Measurements from ENCODE around the gene DKK1.
"Not testable (repeated sequence)": the region's sequence is repeated elsewhere in the genome, so short reads cannot be mapped to it uniquely, and the experiment has no call there.

DKK1 gene

GRCh38 chr10:52318136-52318701, 4.1 kb downstream of the DKK1 start:
- no peak for DNase-seq

GRCh38 chr10:52318822-52319464, 4.9 kb downstream of the DKK1 start:
- DNase-seq = no peak

- DNase-seq = no peak
Measured at GRCh38 chr10:52319926-52320325, 5.8 kb downstream of the DKK1 start.

GRCh38 chr10:52322323-52322722, 8.2 kb downstream of the DKK1 start:
- DNase-seq = no peak

GRCh38 chr10:52322936-52323335, 8.9 kb downstream of the DKK1 start:
- DNase-seq = no peak

GRCh38 chr10:52326382-52326781, 12.3 kb downstream of the DKK1 start:
- no peak for DNase-seq

- DNase-seq = no peak
Measured at GRCh38 chr10:52331638-52332364, 17.7 kb downstream of the DKK1 start.

GRCh38 chr10:52332815-52333214, 18.7 kb downstream of the DKK1 start:
- DNase-seq = no peak

- DNase-seq = no peak
Measured at GRCh38 chr10:52334595-52334994, 20.5 kb downstream of the DKK1 start.

GRCh38 chr10:52335665-52336064, 21.6 kb downstream of the DKK1 start:
- no peak for DNase-seq

GRCh38 chr10:52337225-52337624, 23.1 kb downstream of the DKK1 start:
- no peak for DNase-seq

GRCh38 chr10:52343439-52343838, 29.4 kb downstream of the DKK1 start:
- DNase-seq = no peak

- DNase-seq = no peak
Measured at GRCh38 chr10:52346394-52347326, 32.6 kb downstream of the DKK1 start.

- DNase-seq = no peak
Measured at GRCh38 chr10:52347327-52347667, 33.2 kb downstream of the DKK1 start.

- DNase-seq = no peak
Measured at GRCh38 chr10:52348037-52348564, 34.0 kb downstream of the DKK1 start.

GRCh38 chr10:52351914-52352330, 37.8 kb downstream of the DKK1 start:
- no peak for DNase-seq

- DNase-seq = no peak
Measured at GRCh38 chr10:52353205-52353604, 39.1 kb downstream of the DKK1 start.

GRCh38 chr10:52353960-52354394, 39.9 kb downstream of the DKK1 start:
- DNase-seq = no peak

GRCh38 chr10:52357971-52358370, 43.9 kb downstream of the DKK1 start:
- DNase-seq = no peak

- no peak for DNase-seq
Measured at GRCh38 chr10:52359441-52359840, 45.4 kb downstream of the DKK1 start.

- DNase-seq = not testable (repeated sequence)
Measured at GRCh38 chr10:52365547-52366432, 51.7 kb downstream of the DKK1 start.
